ENCODE results near the gene SLC29A1.

SLC29A1 gene

DNA sequence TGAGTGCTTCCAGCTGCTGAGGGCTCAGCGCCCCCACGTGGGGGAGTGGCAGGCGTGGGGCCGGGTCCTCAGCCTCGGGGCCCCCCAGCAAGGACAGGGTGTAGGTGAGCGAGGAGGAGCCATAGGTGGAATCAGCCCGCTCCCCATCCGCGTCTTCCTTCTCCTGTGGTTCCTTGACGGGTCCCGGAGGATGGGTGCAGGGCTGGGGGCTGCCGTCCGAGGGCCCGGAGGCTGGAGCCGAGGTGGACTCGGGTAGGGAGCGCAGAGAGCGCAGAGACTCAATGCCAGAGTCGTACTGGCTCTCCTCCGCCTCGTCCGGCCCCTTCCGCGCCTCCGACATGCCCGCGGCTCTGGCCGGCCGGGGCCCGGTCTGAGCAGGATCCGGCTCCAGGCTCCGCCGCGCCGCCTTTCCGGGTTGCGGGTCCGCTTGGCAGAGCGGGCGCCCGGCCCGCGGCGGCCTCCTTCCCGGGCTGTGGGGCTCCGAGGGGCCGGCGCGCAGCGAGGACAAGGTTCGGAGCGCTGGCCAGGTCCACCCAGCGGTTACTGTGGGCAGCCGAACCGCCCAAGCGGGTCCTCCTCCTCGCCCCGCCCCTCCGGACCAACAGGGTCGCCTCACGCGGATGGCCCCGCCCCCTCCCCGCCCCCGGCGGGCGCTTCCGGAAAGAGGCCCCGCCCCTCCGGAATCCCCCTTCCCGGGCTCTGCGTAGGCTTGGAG lies 41.8 kb downstream of the SLC29A1 start, which contains the start of gene NFKBIE:
TSS of gene NFKBIE (minus strand) at position 545 of the 715 bp plus-strand sequence. CDS start at position 340, 205 bp downstream.
- peak within 1 kb of the TSS; percentile 77 for H3K4me3 ChIP-seq (replicated peaks; ENCODE audit: low read depth, low read length)
- TF ChIP-seq, protein P1, sequence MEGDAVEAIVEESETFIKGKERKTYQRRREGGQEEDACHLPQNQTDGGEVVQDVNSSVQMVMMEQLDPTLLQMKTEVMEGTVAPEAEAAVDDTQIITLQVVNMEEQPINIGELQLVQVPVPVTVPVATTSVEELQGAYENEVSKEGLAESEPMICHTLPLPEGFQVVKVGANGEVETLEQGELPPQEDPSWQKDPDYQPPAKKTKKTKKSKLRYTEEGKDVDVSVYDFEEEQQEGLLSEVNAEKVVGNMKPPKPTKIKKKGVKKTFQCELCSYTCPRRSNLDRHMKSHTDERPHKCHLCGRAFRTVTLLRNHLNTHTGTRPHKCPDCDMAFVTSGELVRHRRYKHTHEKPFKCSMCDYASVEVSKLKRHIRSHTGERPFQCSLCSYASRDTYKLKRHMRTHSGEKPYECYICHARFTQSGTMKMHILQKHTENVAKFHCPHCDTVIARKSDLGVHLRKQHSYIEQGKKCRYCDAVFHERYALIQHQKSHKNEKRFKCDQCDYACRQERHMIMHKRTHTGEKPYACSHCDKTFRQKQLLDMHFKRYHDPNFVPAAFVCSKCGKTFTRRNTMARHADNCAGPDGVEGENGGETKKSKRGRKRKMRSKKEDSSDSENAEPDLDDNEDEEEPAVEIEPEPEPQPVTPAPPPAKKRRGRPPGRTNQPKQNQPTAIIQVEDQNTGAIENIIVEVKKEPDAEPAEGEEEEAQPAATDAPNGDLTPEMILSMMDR (IDR thresholded peaks at IDR 0.05; ENCODE audit: low read depth, low read length, missing control alignments): no peak
- DNase-seq (ENCODE audit: extremely low read depth, low read depth): no peak

DNA sequence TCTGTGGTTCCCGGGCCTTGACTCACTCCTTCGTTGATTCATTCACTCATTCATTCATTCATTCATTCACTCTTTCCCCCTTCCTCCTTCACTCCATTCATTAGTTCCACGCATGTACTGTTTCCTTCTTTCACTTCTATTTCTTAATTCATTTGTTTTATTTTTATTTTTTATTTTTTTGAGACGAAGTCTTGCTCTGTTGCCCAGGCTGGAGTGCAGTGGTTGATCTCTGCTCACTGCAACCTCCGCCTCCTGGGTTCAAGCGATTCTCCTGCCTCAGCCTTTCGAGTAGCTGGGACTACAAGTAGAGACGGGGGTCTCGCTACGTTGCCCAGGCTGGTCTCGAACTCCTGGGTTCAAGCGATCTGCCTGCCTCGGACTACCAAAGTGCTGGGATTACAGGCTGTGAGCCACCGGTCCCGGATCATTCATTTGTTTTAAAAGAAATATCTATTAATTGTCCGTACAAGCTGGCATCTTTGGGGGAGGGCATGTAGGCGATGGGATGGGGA lies 42.4 kb downstream of the SLC29A1 start:
- no peak for DNase-seq (ENCODE audit: extremely low read depth, low read depth)
- H3K4me3 ChIP-seq (replicated peaks; ENCODE audit: low read depth, low read length): peak overlapping the region; percentile 77
- TF ChIP-seq, protein P1 (IDR thresholded peaks at IDR 0.05; ENCODE audit: low read depth, low read length, missing control alignments): no peak

DNA sequence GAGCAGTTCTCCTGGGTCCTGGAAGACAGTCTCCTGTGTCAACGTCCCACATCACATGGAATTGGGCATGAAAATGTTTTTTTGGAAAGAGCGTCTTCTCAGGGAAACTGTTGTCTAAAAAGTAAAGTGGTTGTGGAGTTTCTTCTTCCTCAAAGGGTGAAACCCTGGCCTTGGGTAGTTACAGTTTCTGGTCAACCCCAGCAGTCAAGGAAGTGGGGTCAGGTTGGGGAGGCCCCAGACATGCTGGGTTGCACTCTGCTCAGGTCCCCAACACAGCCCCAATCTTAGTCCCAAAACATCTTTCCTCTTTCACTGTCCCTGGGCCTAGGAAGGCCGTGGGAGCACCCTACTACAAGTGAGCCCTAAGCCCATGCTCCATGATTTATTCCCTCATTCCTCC lies 43.0 kb downstream of the SLC29A1 start:
- no peak overlapping the region for H3K4me3 ChIP-seq (replicated peaks; ENCODE audit: low read depth, low read length)
- TF ChIP-seq, protein P1 (IDR thresholded peaks at IDR 0.05; ENCODE audit: low read depth, low read length, missing control alignments): no peak
- DNase-seq (ENCODE audit: extremely low read depth, low read depth): no peak

DNA sequence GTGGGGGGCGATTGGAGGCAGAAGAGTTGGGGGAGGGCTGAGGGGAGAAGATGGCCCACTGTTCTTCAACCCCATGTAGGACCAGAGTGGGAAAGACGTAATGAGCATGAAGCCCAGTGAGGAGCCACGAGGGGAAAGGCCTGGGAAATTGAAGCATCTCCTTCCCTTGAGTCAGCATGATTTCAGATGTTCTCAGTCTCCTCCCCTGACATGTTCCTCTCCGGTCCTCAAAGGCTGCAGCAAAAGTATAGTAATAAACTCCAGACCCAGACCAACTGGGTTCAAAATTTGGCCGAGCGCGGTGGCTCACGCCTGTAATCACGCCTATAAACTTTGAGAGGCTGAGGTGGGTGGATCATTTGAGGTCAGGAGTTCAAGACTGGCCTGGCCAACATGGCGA lies 43.9 kb downstream of the SLC29A1 start:
- no peak overlapping the region for H3K4me3 ChIP-seq (replicated peaks; ENCODE audit: low read depth, low read length)
- DNase-seq (ENCODE audit: extremely low read depth, low read depth): no peak
- TF ChIP-seq, protein P1 (IDR thresholded peaks at IDR 0.05; ENCODE audit: low read depth, low read length, missing control alignments): no peak

DNA sequence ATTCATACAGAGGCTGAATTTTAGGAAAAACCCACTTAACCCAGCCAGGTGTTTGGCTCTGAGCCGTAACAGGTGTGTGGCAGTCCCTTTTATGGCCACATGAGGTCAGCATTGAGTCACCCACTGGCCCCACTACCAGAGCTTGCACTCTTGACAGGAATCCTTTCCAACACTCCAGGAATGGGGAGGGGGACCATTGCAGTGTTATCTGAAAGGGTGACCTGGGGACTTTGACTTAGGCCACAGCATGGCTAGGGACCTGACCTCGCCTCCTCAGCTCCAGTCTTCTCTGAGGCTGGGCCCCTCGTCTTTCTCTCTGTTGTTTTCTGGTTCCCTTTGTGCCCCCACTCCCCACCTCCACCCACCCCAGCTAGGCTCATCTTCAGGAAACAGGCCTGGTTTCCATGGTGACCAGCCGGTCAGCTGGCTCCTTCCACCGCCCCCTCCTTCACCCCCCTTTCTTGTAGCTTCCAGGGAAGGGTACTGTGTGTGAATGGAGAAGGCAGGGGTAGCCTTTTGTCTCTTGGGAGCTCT lies 44.8 kb downstream of the SLC29A1 start:
- DNase-seq (ENCODE audit: extremely low read depth, low read depth): no peak
- TF ChIP-seq, protein P1 (IDR thresholded peaks at IDR 0.05; ENCODE audit: low read depth, low read length, missing control alignments): peak; percentile 97
- H3K4me3 ChIP-seq (replicated peaks; ENCODE audit: low read depth, low read length): no peak overlapping the region

DNA sequence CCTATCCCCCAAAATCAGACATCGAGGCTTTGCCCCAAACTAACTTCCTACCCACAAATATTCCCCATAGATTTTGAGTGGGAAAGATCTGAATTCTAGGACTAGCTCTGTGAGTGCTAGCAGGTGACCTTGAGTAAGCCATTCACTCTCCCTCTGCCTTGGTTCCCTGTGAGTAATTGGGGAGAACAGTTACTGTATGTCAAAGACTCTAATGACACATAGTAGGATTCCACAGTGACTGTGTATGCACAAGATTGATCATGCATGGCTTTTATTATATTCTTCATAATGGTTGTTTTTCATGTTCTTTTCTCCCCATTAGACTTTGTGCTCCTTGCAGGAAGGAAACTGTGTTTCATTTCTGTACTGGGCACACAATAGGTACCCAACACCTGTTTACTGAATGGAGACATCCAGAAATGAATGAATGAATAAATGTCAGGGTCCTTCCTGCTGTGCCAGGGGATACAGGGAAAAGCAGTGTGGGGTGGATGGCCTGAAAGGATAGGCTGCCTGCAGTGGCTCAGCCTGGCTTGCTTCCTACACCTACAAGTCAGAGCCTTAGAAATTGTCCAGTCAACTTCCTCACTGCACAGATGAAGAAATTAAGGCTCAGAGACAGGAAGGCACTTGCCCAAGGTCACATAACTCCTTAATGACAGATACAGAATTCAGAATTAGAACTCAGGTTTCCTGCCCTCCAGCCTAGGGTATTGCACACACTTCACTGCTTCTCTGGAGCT lies 46.0 kb downstream of the SLC29A1 start:
- TF ChIP-seq, protein P1 (IDR thresholded peaks at IDR 0.05; ENCODE audit: low read depth, low read length, missing control alignments): no peak
- no peak for DNase-seq (ENCODE audit: extremely low read depth, low read depth)
- no peak overlapping the region for H3K4me3 ChIP-seq (replicated peaks; ENCODE audit: low read depth, low read length)

Measured in HFF-Myc (cell line).